Stomach (tissue), 9 donors: ENCODE data around the gene JMJD1C. TPM values are rescaled to one million over a fixed set of nuclear protein-coding genes. Genes with fewer than 3 reads are reported as not detected.
"Not testable (repeated sequence)": the region's sequence is repeated elsewhere in the genome, so short reads cannot be mapped to it uniquely, and the experiment has no call there.

Source experiments
- DNase-seq, 2 donors: peaks; one replicate each; pipeline versions ENCODE4 v3.0.0 to v3.0.0-alpha.2; 2013 to 2019
- H3K27ac ChIP-seq, 5 donors: fragments of 200-600 bp in 4 of 5; sonication (generic) in 4 of 5; one replicate each; pipeline ENCODE4 v1.5.1; 2013 to 2019; ENCODE audit warnings: mild to moderate bottlenecking in 1 of 5, moderate library complexity in 1 of 5
- H3K27me3 ChIP-seq, 3 donors: fragments of 200-600 bp; sonication (generic); one replicate each; pipeline ENCODE4 v1.5.1; 2017 to 2019; ENCODE audit warnings: mixed run types in 1 of 3
- H3K36me3 ChIP-seq, 4 donors: fragments of 200-600 bp; sonication (generic); 1 replicate in 3 of 4; 2 replicates in 1 of 4; pipeline ENCODE4 v1.5.1; 2016 to 2019
- H3K4me1 ChIP-seq, 4 donors: fragments of 200-600 bp; sonication (generic); one replicate each; pipeline ENCODE4 v1.5.1; 2016 to 2019
- H3K4me3 ChIP-seq, 4 donors: fragments of 200-600 bp; sonication (generic) in 3 of 4; one replicate each; pipeline ENCODE4 v1.5.1; 2016 to 2019; ENCODE audit warnings: mild to moderate bottlenecking in 1 of 4
- H3K9me3 ChIP-seq, 4 donors: fragments of 200-600 bp; sonication (generic); one replicate each; pipeline ENCODE4 v1.5.1; 2016 to 2019
- EP300 ChIP-seq: sonication (generic); formaldehyde crosslinking; IDR thresholded peaks from one replicate; pipeline ENCODE4 v1.6.1; 2017; ENCODE audit warnings: antibody characterized with exemption
- POLR2A ChIP-seq, 4 donors: fragments of 450-650 bp; IDR thresholded peaks; one replicate each; pipeline ENCODE4 v1.6.1; 2016; ENCODE audit warnings: antibody characterized with exemption in 4 of 4, control low read depth in 2 of 4, mild to moderate bottlenecking in 1 of 4, moderate library complexity in 1 of 4
- POLR2AphosphoS5 ChIP-seq, 3 donors: sonication (generic); formaldehyde crosslinking; IDR thresholded peaks; one replicate each; pipeline ENCODE4 v1.6.1; 2016; ENCODE audit warnings: antibody characterized with exemption in 3 of 3
- WGBS, 5 donors: extraction: QIAGEN DNeasy Blood & Tissue Kit in 3 of 5; methylation state at CpG; one replicate each; pipeline versions ENCODE4 v1.1.5 to v1.1.7; 2013 to 2018; 5-methylcytosine and 5-hydroxymethylcytosine counted together
- intact Hi-C: fragments of 100-400 bp; cut with DNase I; formaldehyde crosslinking; loops from one replicate; pipeline ENCODE4 v1.15.1; 2023; ENCODE audit warnings: low total_unique reads
- polyA plus RNA-seq, 3 donors: library from polyadenylated mRNA; stranded (reverse); fragments of 200-250 nt; gene quantifications; one replicate each; pipeline ENCODE4 v1.2.3, GENCODE V29; 2013
- total RNA-seq, 5 donors: library from RNA; depleted of rRNA; stranded (reverse); fragments of >200 nt; gene quantifications; one replicate each; pipeline versions ENCODE4 v1.1.0 to v1.2.3, GENCODE V29; 2014 to 2016
- TF ChIP-seq, protein P1 (sequence below), 7 experiments: fragments of 450-650 bp in 4 of 7; fragments of 200-600 bp in 3 of 7; sonication (generic) in 3 of 7; IDR thresholded peaks; one replicate each; pipeline ENCODE4 v1.5.1; 2016 to 2019; ENCODE audit warnings: antibody characterized with exemption in 7 of 7, control low read depth in 2 of 7, mild to moderate bottlenecking in 1 of 7
- donor health status: healthy with polysubstance abuse.
- donor health status: Bipolar disorder and iron deficiency.
- donor health status: healthy.

JMJD1C gene
- total and polyA plus RNA-seq, 8 donors, result 13.6 to 235 (median 33.5) TPM

DNA sequence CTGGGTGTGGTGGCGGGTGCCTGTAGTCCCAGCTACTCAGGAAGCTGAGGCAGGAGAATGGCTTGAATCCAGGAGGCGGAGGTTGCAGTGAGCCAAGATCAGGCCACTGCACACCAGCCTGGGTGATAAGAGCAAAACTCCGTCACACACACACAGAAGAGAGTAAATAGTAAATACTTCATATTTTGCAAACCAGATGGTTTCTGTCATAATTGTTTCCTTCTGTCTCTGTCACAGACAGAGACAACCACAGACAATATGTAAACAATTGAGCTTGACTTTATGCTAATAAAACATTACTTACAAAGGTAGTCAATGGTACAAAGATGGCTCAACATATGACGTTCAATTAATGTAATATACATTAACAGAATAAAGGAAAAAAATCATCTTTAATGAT is 83.7 kb downstream of the JMJD1C start:
- Histone ChIP-seq H3K4me1 (peaks cover 0 to 18% (median 13%) of the 10 kb centered on the region in 4 donors), H3K9me3 (no peaks in the 10 kb centered on the region), H3K27ac (no peak overlapping the region), H3K36me3 (peaks cover 3 to 9% (median 7%) of the 10 kb centered on the region in 4 donors), H3K4me3 (no peak overlapping the region), H3K27me3 (no peaks in the 10 kb centered on the region)
- TF ChIP-seq POLR2AphosphoS5 (IDR thresholded peaks at IDR 0.05), result no peak
- TF ChIP-seq POLR2A (IDR thresholded peaks at IDR 0.05), result no peak
- TF ChIP-seq EP300, result no peak
- TF ChIP-seq, protein P1, sequence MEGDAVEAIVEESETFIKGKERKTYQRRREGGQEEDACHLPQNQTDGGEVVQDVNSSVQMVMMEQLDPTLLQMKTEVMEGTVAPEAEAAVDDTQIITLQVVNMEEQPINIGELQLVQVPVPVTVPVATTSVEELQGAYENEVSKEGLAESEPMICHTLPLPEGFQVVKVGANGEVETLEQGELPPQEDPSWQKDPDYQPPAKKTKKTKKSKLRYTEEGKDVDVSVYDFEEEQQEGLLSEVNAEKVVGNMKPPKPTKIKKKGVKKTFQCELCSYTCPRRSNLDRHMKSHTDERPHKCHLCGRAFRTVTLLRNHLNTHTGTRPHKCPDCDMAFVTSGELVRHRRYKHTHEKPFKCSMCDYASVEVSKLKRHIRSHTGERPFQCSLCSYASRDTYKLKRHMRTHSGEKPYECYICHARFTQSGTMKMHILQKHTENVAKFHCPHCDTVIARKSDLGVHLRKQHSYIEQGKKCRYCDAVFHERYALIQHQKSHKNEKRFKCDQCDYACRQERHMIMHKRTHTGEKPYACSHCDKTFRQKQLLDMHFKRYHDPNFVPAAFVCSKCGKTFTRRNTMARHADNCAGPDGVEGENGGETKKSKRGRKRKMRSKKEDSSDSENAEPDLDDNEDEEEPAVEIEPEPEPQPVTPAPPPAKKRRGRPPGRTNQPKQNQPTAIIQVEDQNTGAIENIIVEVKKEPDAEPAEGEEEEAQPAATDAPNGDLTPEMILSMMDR (IDR thresholded peaks at IDR 0.05), result no peak
- no peak for DNase-seq
- WGBS, 5 donors, result 75 to 89% (median 83%) methylated on average over 4 of the region's 4 CpGs
- intact Hi-C loops, result no loop called here

DNA sequence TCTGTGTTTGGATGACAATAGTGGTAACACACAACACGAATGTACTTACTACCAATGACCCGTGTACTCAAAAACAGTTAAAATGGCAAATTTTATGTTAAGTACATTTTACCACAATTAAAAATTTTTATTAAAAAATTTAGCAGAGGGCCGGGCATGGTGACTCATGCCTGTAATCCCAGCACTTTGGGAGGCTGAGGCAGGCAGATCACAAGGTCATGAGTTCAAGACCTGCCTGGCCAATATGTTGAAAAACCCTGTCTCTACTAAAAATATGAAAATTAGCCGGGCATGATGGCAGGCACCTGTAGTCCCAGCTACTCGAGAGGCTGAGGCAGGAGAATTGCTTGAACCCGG is 88.5 kb downstream of the JMJD1C start:
- H3K27ac ChIP-seq, result peak overlapping the region in 2 of 5 donors; percentile 17 to 57
- DNase-seq, H3K4me3 ChIP-seq, intact Hi-C loops, H3K9me3 ChIP-seq, H3K36me3 ChIP-seq, H3K27me3 ChIP-seq: not testable (repeated sequence)
- H3K4me1 ChIP-seq, result peaks cover 0 to 11% (median 2%) of the 10 kb centered on the region in 4 donors
- 89 to 97% (median 94%) methylated on average over 6 of the region's 6 CpGs for WGBS, 5 donors

- peak overlapping the region in 1 of 5 donors; percentile 57 for H3K27ac ChIP-seq
- H3K9me3 ChIP-seq, result no peaks in the 10 kb centered on the region
- intact Hi-C loops, result no loop called here
These were observed 89.0 kb downstream of the JMJD1C start for GRCh38 chr10:63376560-63377304.

GRCh38 chr10:63375859-63376258 is 89.9 kb downstream of the JMJD1C start:
- H3K4me1 ChIP-seq, result peaks cover 0 to 11% (median 2%) of the 10 kb centered on the region in 4 donors
- peaks cover 3 to 9% (median 7%) of the 10 kb centered on the region in 4 donors for H3K36me3 ChIP-seq
- H3K4me3 ChIP-seq, result no peak overlapping the region
- TF ChIP-seq POLR2A (IDR thresholded peaks at IDR 0.05) (no peak), EP300 (no peak), POLR2AphosphoS5 (IDR thresholded peaks at IDR 0.05) (no peak)
- TF ChIP-seq, protein P1 (IDR thresholded peaks at IDR 0.05), result no peak
- no peak overlapping the region for H3K27ac ChIP-seq
- H3K27me3 ChIP-seq, result no peaks in the 10 kb centered on the region
- WGBS, 5 donors, result 86 to 98% (median 95%) methylated on average over 2 of the region's 2 CpGs
- H3K9me3 ChIP-seq, result no peaks in the 10 kb centered on the region
- intact Hi-C loops, result no loop called here
- DNase-seq, result no peak

More at GRCh38 chr10:63376560-63377304, 89.0 kb downstream of the JMJD1C start:
- DNase-seq, result no peak
- Histone ChIP-seq H3K36me3 (peaks cover 3 to 9% (median 7%) of the 10 kb centered on the region in 4 donors), H3K4me1 (peaks cover 0 to 11% (median 2%) of the 10 kb centered on the region in 4 donors), H3K4me3 (no peak overlapping the region), H3K27me3 (no peaks in the 10 kb centered on the region)
- no peak for TF ChIP-seq POLR2A (IDR thresholded peaks at IDR 0.05)
- WGBS, 5 donors, result 82 to 91% (median 85%) methylated on average over 4 of the region's 4 CpGs

DNA sequence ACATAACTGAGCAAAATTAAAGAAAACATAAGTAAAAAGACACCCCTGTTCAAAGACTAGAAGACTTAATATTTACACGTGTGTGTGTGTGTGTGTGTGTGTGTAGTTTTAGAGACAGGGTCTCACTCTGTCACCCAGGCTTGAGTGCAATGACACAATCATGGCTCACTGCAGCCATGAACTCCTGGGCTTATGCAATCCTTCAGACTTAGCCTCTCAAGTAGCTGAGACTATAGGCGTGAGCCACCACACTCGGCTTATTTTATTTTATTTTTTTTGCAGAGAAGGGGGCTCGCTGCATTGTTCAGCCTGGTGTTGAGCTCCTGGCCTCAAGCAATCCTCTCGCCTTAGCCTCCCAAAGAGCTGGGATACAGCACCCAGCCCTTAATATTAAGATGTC is 90.3 kb downstream of the JMJD1C start:
- Histone ChIP-seq H3K27me3 (no peaks in the 10 kb centered on the region), H3K4me3 (no peak overlapping the region), H3K27ac (no peak overlapping the region), H3K4me1 (peaks cover 0 to 11% (median 2%) of the 10 kb centered on the region in 4 donors), H3K9me3 (no peaks in the 10 kb centered on the region), H3K36me3 (peaks cover 3 to 9% (median 7%) of the 10 kb centered on the region in 4 donors)
- intact Hi-C loops, result no loop called here
- no peak for DNase-seq
- WGBS, 5 donors, result 85 to 90% (median 86%) methylated on average over 5 of the region's 5 CpGs
- TF ChIP-seq EP300 (no peak), POLR2A (IDR thresholded peaks at IDR 0.05) (no peak), POLR2AphosphoS5 (IDR thresholded peaks at IDR 0.05) (no peak)
- TF ChIP-seq, protein P1 (IDR thresholded peaks at IDR 0.05), result no peak
